DND-41 (cell line): ENCODE data around the gene ARRDC4.

Experiments
- ATAC-seq: fragments of 200-7000 bp; cut with Tn5 transposase; 3 replicates; pipeline ENCODE4 v1.9.1; 2021; ENCODE audit warnings: low read depth; ENCODE audit not compliant: insufficient read depth
- DNase-seq: peaks from one replicate; pipeline ENCODE4 v3.0.0-alpha.2; 2020
- H2AFZ ChIP-seq: 2 replicates; pipeline ENCODE4 v1.6.0; 2012; ENCODE audit warnings: low read depth, low read length
- H3K27ac ChIP-seq: 2 replicates; pipeline ENCODE4 v1.5.1; 2012; ENCODE audit warnings: low read length, inconsistent platforms
- H3K27me3 ChIP-seq: fragments of 200-600 bp; sonication (generic); 2 replicates; pipeline ENCODE4 v1.6.0; 2012; ENCODE audit warnings: low read length, mild to moderate bottlenecking, inconsistent platforms; ENCODE audit not compliant: insufficient read depth, poor library complexity
- H3K36me3 ChIP-seq: 2 replicates; pipeline ENCODE4 v1.5.1; 2012; ENCODE audit warnings: low read length, inconsistent platforms; ENCODE audit not compliant: insufficient read depth
- H3K4me1 ChIP-seq: 2 replicates; pipeline ENCODE4 v1.5.1; 2012; ENCODE audit warnings: mild to moderate bottlenecking, low read length; ENCODE audit not compliant: insufficient read depth
- H3K4me2 ChIP-seq: 2 replicates; pipeline ENCODE4 v1.6.0; 2012; ENCODE audit warnings: mild to moderate bottlenecking, moderate library complexity, low read length, inconsistent platforms; ENCODE audit not compliant: insufficient read depth
- H3K4me3 ChIP-seq, 2 experiments: fragments of 200-600 bp in 1 of 2; shearing (Covaris generic) in 1 of 2; 2 replicates each; pipeline ENCODE4 v1.5.1; 2012 to 2016; ENCODE audit warnings: inconsistent platforms in 2 of 2, low read length in 2 of 2, mild to moderate bottlenecking in 2 of 2, low read depth in 1 of 2, moderate library complexity in 1 of 2
- H3K79me2 ChIP-seq: 2 replicates; pipeline ENCODE4 v1.6.0; 2012; ENCODE audit warnings: low read length, inconsistent platforms; ENCODE audit not compliant: insufficient read depth
- H3K9ac ChIP-seq: 2 replicates; pipeline ENCODE4 v1.6.0; 2012; ENCODE audit warnings: low read depth, mild to moderate bottlenecking, inconsistent platforms, low read length, moderate library complexity
- H3K9me3 ChIP-seq: 2 replicates; pipeline ENCODE4 v1.5.1; 2012; ENCODE audit warnings: low read length, moderate library complexity, mild to moderate bottlenecking, inconsistent platforms; ENCODE audit not compliant: insufficient read depth, severe bottlenecking
- H4K20me1 ChIP-seq: 2 replicates; pipeline ENCODE4 v1.6.0; 2012; ENCODE audit warnings: low read length; ENCODE audit not compliant: insufficient read depth
- EZH2 ChIP-seq: IDR thresholded peaks from 3 replicates; pipeline ENCODE4 v1.6.1; 2012; ENCODE audit warnings: borderline replicate concordance, low read depth, mild to moderate bottlenecking, moderate library complexity, low read length, inconsistent platforms; ENCODE audit not compliant: severe bottlenecking
- TF ChIP-seq, protein P1 (sequence below): IDR thresholded peaks from 2 replicates; pipeline ENCODE4 v1.5.1; 2012; ENCODE audit warnings: borderline replicate concordance, low read length, moderate library complexity, mild to moderate bottlenecking; ENCODE audit not compliant: poor library complexity, severe bottlenecking; ENCODE audit errors: extremely low read depth

The ARRDC4 gene

DNA sequence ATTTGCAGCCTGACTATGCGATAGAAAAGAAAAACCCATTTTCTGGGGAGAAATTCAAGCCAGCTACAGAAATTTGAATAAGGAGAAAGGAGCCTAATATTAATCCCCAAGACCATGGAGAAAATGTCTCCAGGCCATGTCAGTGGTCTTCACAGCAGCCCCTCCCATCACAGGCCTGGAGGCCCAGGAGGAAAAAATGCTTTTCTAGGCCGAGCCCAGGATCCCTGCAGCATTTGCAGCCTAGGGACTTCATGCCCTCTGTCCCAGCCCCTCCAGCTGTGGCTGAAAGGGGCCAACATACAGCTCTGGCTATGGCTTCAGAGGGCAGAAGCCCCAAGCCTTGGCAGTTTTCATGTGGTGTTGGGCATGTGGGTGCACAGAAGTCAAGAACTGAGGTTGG lies 26.3 kb downstream of the ARRDC4 start:
- Histone ChIP-seq H3K79me2 (no peaks in the 10 kb centered on the region), H3K9ac (no peak overlapping the region), H3K4me2 (no peak overlapping the region), H2AFZ (no peak overlapping the region), H3K4me3 (no peak overlapping the region), H3K4me1 (peaks cover 21% of the 10 kb centered on the region), H3K27me3 (no peaks in the 10 kb centered on the region), H3K9me3 (peaks cover 14% of the 10 kb centered on the region), H3K36me3 (peaks cover 3% of the 10 kb centered on the region; the same call in 1 of the 2 replicates), H4K20me1 (no peaks in the 10 kb centered on the region), H3K27ac (no peak overlapping the region)
- TF ChIP-seq, protein P1, sequence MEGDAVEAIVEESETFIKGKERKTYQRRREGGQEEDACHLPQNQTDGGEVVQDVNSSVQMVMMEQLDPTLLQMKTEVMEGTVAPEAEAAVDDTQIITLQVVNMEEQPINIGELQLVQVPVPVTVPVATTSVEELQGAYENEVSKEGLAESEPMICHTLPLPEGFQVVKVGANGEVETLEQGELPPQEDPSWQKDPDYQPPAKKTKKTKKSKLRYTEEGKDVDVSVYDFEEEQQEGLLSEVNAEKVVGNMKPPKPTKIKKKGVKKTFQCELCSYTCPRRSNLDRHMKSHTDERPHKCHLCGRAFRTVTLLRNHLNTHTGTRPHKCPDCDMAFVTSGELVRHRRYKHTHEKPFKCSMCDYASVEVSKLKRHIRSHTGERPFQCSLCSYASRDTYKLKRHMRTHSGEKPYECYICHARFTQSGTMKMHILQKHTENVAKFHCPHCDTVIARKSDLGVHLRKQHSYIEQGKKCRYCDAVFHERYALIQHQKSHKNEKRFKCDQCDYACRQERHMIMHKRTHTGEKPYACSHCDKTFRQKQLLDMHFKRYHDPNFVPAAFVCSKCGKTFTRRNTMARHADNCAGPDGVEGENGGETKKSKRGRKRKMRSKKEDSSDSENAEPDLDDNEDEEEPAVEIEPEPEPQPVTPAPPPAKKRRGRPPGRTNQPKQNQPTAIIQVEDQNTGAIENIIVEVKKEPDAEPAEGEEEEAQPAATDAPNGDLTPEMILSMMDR: no peak
- no peak for TF ChIP-seq EZH2
- no peak for DNase-seq
- no peak for ATAC-seq

DNA sequence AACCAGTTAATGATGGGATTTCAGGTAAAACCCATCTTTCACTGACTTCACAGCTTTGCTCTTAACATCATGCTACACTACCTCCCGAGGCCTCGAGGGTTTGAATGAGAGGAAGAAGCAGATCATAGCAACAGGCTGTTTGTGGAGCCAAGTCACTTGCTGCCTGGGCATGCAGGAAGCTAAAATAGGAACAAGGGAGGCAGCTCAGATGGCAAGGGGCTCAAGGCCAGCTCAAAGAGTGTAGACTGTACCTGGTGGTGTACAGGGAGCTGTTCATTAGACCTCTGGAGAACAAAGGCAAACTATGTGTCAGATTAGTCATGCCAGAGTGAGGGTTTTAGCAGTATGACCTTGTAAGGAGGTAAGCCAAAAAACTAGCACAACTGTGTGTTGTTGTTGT lies 28.8 kb downstream of the ARRDC4 start:
- no peak for ATAC-seq
- H3K9ac ChIP-seq: no peak overlapping the region
- DNase-seq: no peak
- peaks cover 14% of the 10 kb centered on the region for H3K9me3 ChIP-seq
- no peaks in the 10 kb centered on the region for H3K27me3 ChIP-seq
- no peak overlapping the region for H3K4me2 ChIP-seq
- peaks cover 3% of the 10 kb centered on the region; the same call in 1 of the 2 replicates for H3K36me3 ChIP-seq
- H3K4me3 ChIP-seq: no peak overlapping the region
- H3K79me2 ChIP-seq: no peaks in the 10 kb centered on the region
- no peaks in the 10 kb centered on the region for H4K20me1 ChIP-seq
- H3K27ac ChIP-seq: no peak overlapping the region
- no peak for TF ChIP-seq EZH2
- TF ChIP-seq, protein P1: no peak
- peaks cover 30% of the 10 kb centered on the region for H3K4me1 ChIP-seq
- 0 out of 2 replicates have a peak overlapping the region, but pooled peaks have one; percentile 3 for H2AFZ ChIP-seq

DNA sequence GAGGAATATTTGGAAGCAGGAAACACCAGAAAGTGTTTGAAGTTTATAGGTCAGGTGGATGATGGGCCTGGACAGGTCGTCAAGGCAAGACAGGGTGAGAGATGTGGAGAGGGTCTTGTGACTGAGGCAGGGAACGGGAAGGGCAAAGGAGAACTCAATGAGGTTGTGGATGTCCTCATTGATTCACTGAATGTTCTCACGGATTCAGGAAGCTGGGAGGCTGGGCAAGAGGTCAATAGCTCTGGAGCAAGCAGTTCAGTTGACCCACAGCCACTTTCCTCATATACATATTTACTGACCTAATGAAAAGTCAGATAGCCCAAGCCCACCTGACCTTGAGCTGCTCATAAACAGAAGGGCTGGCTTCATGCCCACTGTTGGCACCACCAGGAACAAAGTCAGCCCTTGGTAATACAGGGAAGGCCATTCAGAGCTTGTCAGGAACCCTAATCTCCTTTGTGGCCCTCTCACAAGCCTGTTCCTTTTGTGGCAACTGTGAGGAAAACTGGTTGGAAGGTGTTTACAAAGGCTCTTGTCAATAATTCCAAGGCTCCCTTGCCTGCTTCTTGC lies 31.6 kb downstream of the ARRDC4 start:
- Histone ChIP-seq H4K20me1 (no peaks in the 10 kb centered on the region), H3K9me3 (peaks cover 1% of the 10 kb centered on the region), H2AFZ (peak overlapping the region; percentile 39; the same call in 1 of the 2 replicates), H3K4me1 (peaks cover 53% of the 10 kb centered on the region), H3K9ac (no peak overlapping the region), H3K36me3 (no peaks in the 10 kb centered on the region), H3K27me3 (no peaks in the 10 kb centered on the region), H3K4me3 (no peak overlapping the region), H3K27ac (peak overlapping the region; percentile 74), H3K4me2 (no peak overlapping the region), H3K79me2 (no peaks in the 10 kb centered on the region)
- ATAC-seq (no peak), DNase-seq (no peak)
- TF ChIP-seq EZH2: no peak
- TF ChIP-seq, protein P1: no peak

DNA sequence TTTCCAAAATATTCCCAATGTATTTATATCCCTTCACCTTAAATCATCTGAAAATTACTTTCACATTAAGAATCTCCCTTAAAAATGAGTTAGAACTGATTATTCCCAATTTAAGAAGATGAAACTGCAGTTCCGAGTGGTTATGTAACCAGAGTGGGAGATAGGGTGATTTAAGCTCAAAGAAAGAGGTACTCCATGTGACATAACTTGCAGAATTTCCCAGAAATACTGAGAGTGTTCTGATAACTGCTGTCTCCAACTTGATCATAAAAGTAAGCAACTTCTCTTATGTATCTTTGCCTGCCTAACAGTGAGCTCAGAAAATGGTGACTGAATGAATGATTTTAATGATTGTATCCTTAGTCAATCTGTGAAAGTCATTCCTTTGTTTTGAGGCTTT lies 32.3 kb downstream of the ARRDC4 start:
- Histone ChIP-seq H3K27ac (peak overlapping the region; percentile 74), H3K27me3 (no peaks in the 10 kb centered on the region), H2AFZ (no peak overlapping the region; the same call in 1 of the 2 replicates), H3K4me1 (peaks cover 54% of the 10 kb centered on the region), H3K9ac (0 out of 2 replicates have a peak overlapping the region, but pooled peaks have one; percentile 15), H3K9me3 (no peaks in the 10 kb centered on the region), H3K4me2 (peak overlapping the region; percentile 30; the same call in 1 of the 2 replicates), H4K20me1 (no peaks in the 10 kb centered on the region), H3K36me3 (no peaks in the 10 kb centered on the region), H3K4me3 (no peak overlapping the region), H3K79me2 (no peaks in the 10 kb centered on the region)
- ATAC-seq (no peak), DNase-seq (no peak)
- TF ChIP-seq EZH2: no peak
- TF ChIP-seq, protein P1: no peak
